Natural killer cell (primary cell): Measurements from ENCODE around the gene ZFAND3. TPM values are rescaled to one million over a fixed set of nuclear protein-coding genes. Genes with fewer than 3 reads are reported as not detected.

ENCODE experiments used
- ATAC-seq, 3 donors: fragments of 150-1000 bp in 2 of 3; fragments of 200-7000 bp in 1 of 3; cut with Tn5 transposase; 1 replicate in 1 of 3; 2 replicates in 2 of 3; pipeline ENCODE4 v1.10.0; 2021; ENCODE audit warnings: mild to moderate bottlenecking in 2 of 3, moderate library complexity in 2 of 3
- DNase-seq, 2 donors: peaks; one replicate each; pipeline versions ENCODE4 v3.0.0 to v3.0.0-alpha.2; 2013 to 2021; ENCODE audit warnings: mixed read lengths in 1 of 2
- H3K27ac ChIP-seq: one replicate; pipeline ENCODE4 v1.5.1; 2013; ENCODE audit warnings: mild to moderate bottlenecking, low read length
- H3K27me3 ChIP-seq: one replicate; pipeline ENCODE4 v1.6.1; 2013; ENCODE audit warnings: low read length; ENCODE audit not compliant: control insufficient read depth, insufficient read depth
- H3K36me3 ChIP-seq: one replicate; pipeline ENCODE4 v1.6.1; 2013; ENCODE audit warnings: low read length; ENCODE audit not compliant: control insufficient read depth, insufficient read depth
- H3K4me1 ChIP-seq: one replicate; pipeline ENCODE4 v1.6.1; 2013; ENCODE audit warnings: low read length; ENCODE audit not compliant: control insufficient read depth, insufficient read depth
- H3K4me3 ChIP-seq: one replicate; pipeline ENCODE4 v1.5.1; 2013; ENCODE audit warnings: low read length
- H3K9me3 ChIP-seq: one replicate; pipeline ENCODE4 v1.6.1; 2013; ENCODE audit warnings: low read length; ENCODE audit not compliant: control insufficient read depth, insufficient read depth
- H3K27ac Mint-ChIP-seq, 2 donors: one replicate each; pipeline ENCODE4 v1.8.0; 2022; ENCODE audit warnings: mild to moderate bottlenecking in 2 of 2, mixed read lengths in 2 of 2, moderate library complexity in 1 of 2
- H3K27me3 Mint-ChIP-seq, 2 donors: one replicate each; pipeline ENCODE4 v1.8.0; 2022; ENCODE audit warnings: low read depth in 2 of 2, mixed read lengths in 2 of 2
- H3K36me3 Mint-ChIP-seq: one replicate; pipeline ENCODE4 v1.8.0; 2022; ENCODE audit warnings: mixed read lengths
- H3K4me1 Mint-ChIP-seq, 2 donors: one replicate each; pipeline ENCODE4 v1.8.0; 2022; ENCODE audit warnings: mixed read lengths in 2 of 2
- H3K4me3 Mint-ChIP-seq: one replicate; pipeline ENCODE4 v1.8.0; 2022; ENCODE audit warnings: mild to moderate bottlenecking, moderate library complexity, mixed read lengths
- H3K9me3 Mint-ChIP-seq, 2 donors: one replicate each; pipeline ENCODE4 v1.8.0; 2022; ENCODE audit warnings: mixed read lengths in 2 of 2
- CTCF ChIP-seq: fragments of 200-600 bp; IDR thresholded peaks from one replicate; pipeline ENCODE4 v1.8.0; 2022; ENCODE audit warnings: antibody characterized with exemption
- WGBS: methylation state at CpG from one replicate; pipeline ENCODE4 v1.1.7; 2013; ENCODE audit warnings: missing lambda C conversion rate; ENCODE audit not compliant: insufficient coverage; 5-methylcytosine and 5-hydroxymethylcytosine counted together
- intact Hi-C: fragments of 100-400 bp; cut with micrococcal nuclease; formaldehyde crosslinking; loops from one replicate; pipeline ENCODE4 v1.14.2; 2022
- total RNA-seq, 4 donors: library from RNA; stranded (reverse); fragments of 120-200 nt in 1 of 4; gene quantifications; one replicate each; pipeline versions ENCODE4 v1.2.3 to v1.2.4, GENCODE V29; 2013 to 2022

The ZFAND3 gene
- total RNA-seq, 3 donors from 2014 or later (not counting 1 experiment from before 2014, with no cell fraction given), result 87.7 to 97.4 (median 90.1) TPM

GRCh38 chr6:38024908-38025307, 205.4 kb downstream of the ZFAND3 start:
- Mint-ChIP-seq H3K4me1 (peaks cover 54 to 60% of the 10 kb centered on the region in 2 donors), H3K27ac (no peak overlapping the region), H3K4me3 (no peak overlapping the region), H3K27me3 (no peaks in the 10 kb centered on the region), H3K9me3 (no peaks in the 10 kb centered on the region), H3K36me3 (no peaks in the 10 kb centered on the region)
- Histone ChIP-seq H3K27ac (no peak overlapping the region), H3K36me3 (no peaks in the 10 kb centered on the region), H3K4me1 (no peaks in the 10 kb centered on the region), H3K9me3 (no peaks in the 10 kb centered on the region), H3K27me3 (no peaks in the 10 kb centered on the region), H3K4me3 (no peak overlapping the region)
- no peak for DNase-seq
- ATAC-seq, result no peak
- intact Hi-C loops, result loop anchor here (10.0 kb wide), 1 partner anchor 470 kb away; no protein-coding TSS in a partner anchor
- no peak for TF ChIP-seq CTCF

GRCh38 chr6:38025451-38025850, 205.9 kb downstream of the ZFAND3 start:
- Mint-ChIP-seq H3K9me3 (no peaks in the 10 kb centered on the region), H3K27me3 (no peaks in the 10 kb centered on the region), H3K27ac (no peak overlapping the region), H3K36me3 (no peaks in the 10 kb centered on the region), H3K4me1 (peaks cover 59 to 65% of the 10 kb centered on the region in 2 donors), H3K4me3 (no peak overlapping the region)
- Histone ChIP-seq H3K4me3 (no peak overlapping the region), H3K27ac (no peak overlapping the region), H3K27me3 (no peaks in the 10 kb centered on the region), H3K4me1 (no peaks in the 10 kb centered on the region), H3K36me3 (no peaks in the 10 kb centered on the region), H3K9me3 (no peaks in the 10 kb centered on the region)
- intact Hi-C loops, result loop anchor here (10.0 kb wide), 1 partner anchor 469 kb away; no protein-coding TSS in a partner anchor
- no peak for ATAC-seq
- DNase-seq, result no peak
- TF ChIP-seq CTCF, result no peak

GRCh38 chr6:38027685-38028373, 208.3 kb downstream of the ZFAND3 start:
- no peak overlapping the region for H3K4me3 ChIP-seq
- no peaks in the 10 kb centered on the region for H3K27me3 ChIP-seq
- peaks cover 54 to 67% of the 10 kb centered on the region in 2 donors for H3K4me1 Mint-ChIP-seq
- H3K4me3 Mint-ChIP-seq, result no peak overlapping the region
- H3K9me3 ChIP-seq, result no peaks in the 10 kb centered on the region
- H3K27me3 Mint-ChIP-seq, result no peaks in the 10 kb centered on the region
- H3K27ac Mint-ChIP-seq, result peak overlapping the region in 1 of 2 donors; percentile 22
- H3K4me1 ChIP-seq, result no peaks in the 10 kb centered on the region
- intact Hi-C loops, result loop anchor here (10.0 kb wide), 1 partner anchor 467 kb away; no protein-coding TSS in a partner anchor
- DNase-seq (no peak), ATAC-seq (no peak)
- 69% methylated on average over 2 of the region's 2 CpGs for whole genome bisulfite sequencing
- no peaks in the 10 kb centered on the region for H3K9me3 Mint-ChIP-seq
- no peak for TF ChIP-seq CTCF
- H3K27ac ChIP-seq, result no peak overlapping the region
- H3K36me3 ChIP-seq, result no peaks in the 10 kb centered on the region
- H3K36me3 Mint-ChIP-seq, result no peaks in the 10 kb centered on the region

DNA sequence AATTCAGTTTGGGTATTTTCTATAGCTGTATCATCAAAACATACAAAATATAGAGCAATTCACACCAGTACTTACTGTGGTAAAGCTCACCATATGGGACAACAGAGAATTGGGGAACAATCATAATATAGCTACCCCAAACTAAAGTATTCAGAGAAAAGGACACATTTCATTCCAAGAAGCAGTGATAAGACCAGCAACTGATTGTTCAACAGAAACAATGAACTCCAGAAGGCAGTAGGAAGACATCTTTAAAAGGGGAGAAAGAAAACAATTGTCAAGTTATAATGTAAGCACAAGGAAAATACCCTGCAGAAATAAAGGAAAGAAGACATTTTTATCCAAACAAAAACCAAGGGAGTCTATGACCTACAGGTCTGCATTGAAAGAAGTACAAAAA, 210.9 kb downstream of the ZFAND3 start:
- Mint-ChIP-seq H3K9me3 (no peaks in the 10 kb centered on the region), H3K36me3 (no peaks in the 10 kb centered on the region), H3K4me1 (peaks cover 66 to 78% of the 10 kb centered on the region in 2 donors), H3K4me3 (no peak overlapping the region), H3K27ac (no peak overlapping the region), H3K27me3 (no peaks in the 10 kb centered on the region)
- ATAC-seq, result no peak
- Histone ChIP-seq H3K4me3 (no peak overlapping the region), H3K27ac (no peak overlapping the region), H3K9me3 (no peaks in the 10 kb centered on the region), H3K4me1 (no peaks in the 10 kb centered on the region), H3K36me3 (no peaks in the 10 kb centered on the region), H3K27me3 (no peaks in the 10 kb centered on the region)
- intact Hi-C loops, result no loop called here
- DNase-seq, result no peak
- no peak for TF ChIP-seq CTCF
